Thoracic aorta (tissue), 2 donors: ENCODE results near the gene CYB5A. TPM values are rescaled to one million over a fixed set of nuclear protein-coding genes. Genes with fewer than 3 reads are reported as not detected.

Experiments
- ATAC-seq: fragments of 150-250 bp; one replicate; pipeline ENCODE4 v1.8.0; 2017; ENCODE audit warnings: low read depth; ENCODE audit not compliant: insufficient number of reproducible peaks, low FRiP score
- DNase-seq: peaks from one replicate; pipeline ENCODE4 v3.0.0-alpha.2; 2020; ENCODE audit warnings: low spot score
- H3K27ac ChIP-seq, 2 donors: fragments of 200-600 bp; sonication (generic); 1 replicate in 1 of 2; 2 replicates in 1 of 2; pipeline ENCODE4 v1.5.1; 2016; ENCODE audit warnings: mild to moderate bottlenecking in 2 of 2, moderate library complexity in 2 of 2
- H3K27me3 ChIP-seq: fragments of 200-600 bp; sonication (generic); replicated peaks from 2 replicates; pipeline ENCODE4 v1.6.0; 2016; ENCODE audit warnings: mild to moderate bottlenecking; ENCODE audit not compliant: insufficient read depth
- H3K36me3 ChIP-seq: fragments of 200-600 bp; sonication (generic); one replicate; pipeline ENCODE4 v1.5.1; 2016
- H3K4me1 ChIP-seq, 2 donors: fragments of 200-600 bp; sonication (generic); 1 replicate in 1 of 2; 2 replicates in 1 of 2; pipeline versions ENCODE4 v1.5.1 to v1.6.0; 2016; ENCODE audit warnings: low read depth in 2 of 2, mild to moderate bottlenecking in 1 of 2; ENCODE audit not compliant: control insufficient read depth in 1 of 2
- H3K4me3 ChIP-seq: fragments of 200-600 bp; sonication (generic); 2 replicates; pipeline ENCODE4 v1.5.1; 2016; ENCODE audit warnings: mild to moderate bottlenecking
- H3K9me3 ChIP-seq: fragments of 200-600 bp; sonication (generic); 2 replicates; pipeline ENCODE4 v1.5.1; 2016
- total RNA-seq, 2 donors: library from RNA; depleted of rRNA; stranded (reverse); fragments of >200 nt; gene quantifications; one replicate each; pipeline versions ENCODE4 v1.1.0 to v1.2.3, GENCODE V29; 2016
- TF ChIP-seq, protein P1 (sequence below): fragments of 200-600 bp; sonication (generic); IDR thresholded peaks from one replicate; pipeline ENCODE4 v1.5.1; 2019; ENCODE audit warnings: antibody characterized with exemption

Gene CYB5A
- total RNA-seq, 2 donors from 2014 or later: 57.0 to 121 TPM

DNA sequence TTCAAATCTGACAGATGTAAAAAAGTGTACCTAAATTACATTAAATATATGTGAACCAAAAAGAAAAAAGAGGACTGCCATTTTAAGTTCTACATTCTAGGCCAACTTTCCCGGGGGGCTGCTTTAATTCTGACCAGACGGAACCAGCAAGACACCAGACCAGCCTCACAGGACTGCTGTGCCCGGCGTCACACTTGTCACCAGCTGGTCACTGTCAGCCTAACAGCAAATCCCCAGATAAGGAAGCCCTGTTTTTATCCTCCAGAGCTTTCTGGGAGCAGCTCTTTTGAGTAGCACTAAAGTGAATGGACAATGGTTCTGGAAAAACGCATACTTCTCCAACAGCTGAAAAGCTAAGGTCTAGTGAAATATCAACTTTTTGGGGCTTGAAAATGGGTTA, 35.6 kb downstream of the CYB5A start:
- no peak overlapping the region for H3K27ac ChIP-seq
- no peaks in the 10 kb centered on the region for H3K36me3 ChIP-seq
- TF ChIP-seq, protein P1, sequence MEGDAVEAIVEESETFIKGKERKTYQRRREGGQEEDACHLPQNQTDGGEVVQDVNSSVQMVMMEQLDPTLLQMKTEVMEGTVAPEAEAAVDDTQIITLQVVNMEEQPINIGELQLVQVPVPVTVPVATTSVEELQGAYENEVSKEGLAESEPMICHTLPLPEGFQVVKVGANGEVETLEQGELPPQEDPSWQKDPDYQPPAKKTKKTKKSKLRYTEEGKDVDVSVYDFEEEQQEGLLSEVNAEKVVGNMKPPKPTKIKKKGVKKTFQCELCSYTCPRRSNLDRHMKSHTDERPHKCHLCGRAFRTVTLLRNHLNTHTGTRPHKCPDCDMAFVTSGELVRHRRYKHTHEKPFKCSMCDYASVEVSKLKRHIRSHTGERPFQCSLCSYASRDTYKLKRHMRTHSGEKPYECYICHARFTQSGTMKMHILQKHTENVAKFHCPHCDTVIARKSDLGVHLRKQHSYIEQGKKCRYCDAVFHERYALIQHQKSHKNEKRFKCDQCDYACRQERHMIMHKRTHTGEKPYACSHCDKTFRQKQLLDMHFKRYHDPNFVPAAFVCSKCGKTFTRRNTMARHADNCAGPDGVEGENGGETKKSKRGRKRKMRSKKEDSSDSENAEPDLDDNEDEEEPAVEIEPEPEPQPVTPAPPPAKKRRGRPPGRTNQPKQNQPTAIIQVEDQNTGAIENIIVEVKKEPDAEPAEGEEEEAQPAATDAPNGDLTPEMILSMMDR: no peak
- H3K4me1 ChIP-seq: peaks cover 9 to 10% of the 10 kb centered on the region in 2 donors
- no peaks in the 10 kb centered on the region for H3K27me3 ChIP-seq
- no peaks in the 10 kb centered on the region for H3K9me3 ChIP-seq
- DNase-seq (no peak), ATAC-seq (no peak)
- H3K4me3 ChIP-seq: no peak overlapping the region

DNA sequence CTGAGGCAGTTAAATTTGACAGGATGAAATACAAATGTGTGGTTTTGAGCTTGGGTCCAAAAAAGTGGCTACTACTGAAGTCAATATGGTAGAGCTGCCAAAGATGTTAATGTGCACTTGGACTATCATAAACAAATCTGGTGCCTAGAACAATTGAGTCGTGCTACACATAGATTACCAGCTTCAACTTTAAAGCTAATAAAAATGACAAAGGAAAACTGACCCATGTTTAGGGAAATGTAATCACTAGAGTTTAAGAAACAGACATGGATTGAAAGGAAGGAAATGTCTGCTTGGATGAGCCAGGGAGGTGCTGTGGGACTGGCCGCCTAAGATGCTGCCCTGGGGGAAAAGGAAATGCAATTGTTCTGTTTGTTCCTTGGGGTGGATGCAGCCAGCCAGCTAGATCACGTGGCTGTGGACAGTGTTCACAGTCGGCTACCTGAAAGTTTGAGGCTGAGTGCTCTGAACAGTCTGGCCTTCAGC, 36.6 kb downstream of the CYB5A start:
- no peak overlapping the region for H3K4me3 ChIP-seq
- ATAC-seq (no peak), DNase-seq (no peak)
- H3K27me3 ChIP-seq: no peaks in the 10 kb centered on the region
- TF ChIP-seq, protein P1: no peak
- peaks cover 10 to 11% of the 10 kb centered on the region in 2 donors for H3K4me1 ChIP-seq
- no peaks in the 10 kb centered on the region for H3K9me3 ChIP-seq
- H3K27ac ChIP-seq: no peak overlapping the region
- peaks cover under 1% of the 10 kb centered on the region for H3K36me3 ChIP-seq

DNA sequence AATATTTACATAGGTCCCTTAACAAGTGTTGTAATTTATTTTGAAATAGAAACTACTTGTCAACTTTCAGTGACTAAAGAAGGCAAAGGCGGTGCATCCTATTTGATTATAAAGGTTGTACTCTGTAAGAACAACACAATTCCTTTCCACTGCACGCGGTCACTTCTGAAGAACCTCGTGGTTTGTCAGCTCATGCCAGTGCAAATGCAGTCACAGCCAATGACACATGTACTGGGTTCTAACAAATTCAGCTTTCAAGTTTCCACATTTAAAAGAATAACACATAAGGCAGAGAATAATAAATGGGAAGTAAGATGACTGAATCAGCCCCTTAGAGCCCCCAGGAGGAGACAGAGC, 39.7 kb downstream of the CYB5A start:
- H3K4me1 ChIP-seq: peaks cover 10 to 11% of the 10 kb centered on the region in 2 donors
- DNase-seq: no peak
- no peaks in the 10 kb centered on the region for H3K27me3 ChIP-seq
- H3K27ac ChIP-seq: no peak overlapping the region
- no peak overlapping the region for H3K4me3 ChIP-seq
- peaks cover 3% of the 10 kb centered on the region for H3K36me3 ChIP-seq
- H3K9me3 ChIP-seq: no peaks in the 10 kb centered on the region
- TF ChIP-seq, protein P1: no peak
- no peak for ATAC-seq

DNA sequence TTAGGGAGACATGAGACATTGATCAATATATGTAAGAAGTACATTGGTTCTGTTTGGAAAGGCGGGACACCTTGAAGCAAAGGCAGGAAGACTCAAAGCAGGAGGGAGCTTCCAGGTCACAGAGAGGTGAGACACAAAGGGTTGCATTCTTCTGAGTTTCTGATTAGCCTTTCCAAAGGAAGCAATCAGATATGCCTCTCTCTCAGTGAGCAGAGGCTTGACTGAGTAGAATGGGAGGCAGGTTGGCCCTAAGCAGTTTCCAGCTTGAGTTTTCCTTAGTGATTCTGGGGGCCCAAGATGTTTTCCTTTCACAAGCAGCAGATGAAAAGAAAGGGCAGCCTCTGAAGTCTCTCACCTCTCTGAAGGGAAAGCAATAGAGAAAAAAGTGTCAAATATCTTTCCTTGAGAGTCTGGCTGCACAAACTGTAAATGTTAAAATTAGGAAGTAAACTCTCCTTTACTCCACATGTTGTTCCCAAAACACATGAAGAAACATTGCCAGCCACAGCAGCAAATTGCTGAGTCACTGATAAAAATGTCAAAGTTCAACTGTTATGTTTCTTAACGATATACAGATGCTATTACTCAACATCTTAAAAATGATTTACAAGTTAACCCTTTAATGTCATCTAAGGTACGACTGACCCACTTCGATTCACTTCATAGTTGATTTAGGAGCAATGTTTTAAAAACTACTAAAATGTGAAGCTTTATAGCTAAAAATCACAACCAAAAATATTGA, 40.3 kb downstream of the CYB5A start:
- Histone ChIP-seq H3K27me3 (no peaks in the 10 kb centered on the region), H3K4me3 (no peak overlapping the region), H3K27ac (no peak overlapping the region), H3K9me3 (no peaks in the 10 kb centered on the region), H3K36me3 (peaks cover 3% of the 10 kb centered on the region), H3K4me1 (peaks cover 10 to 11% of the 10 kb centered on the region in 2 donors)
- no peak for ATAC-seq
- DNase-seq: no peak
- TF ChIP-seq, protein P1: no peak

DNA sequence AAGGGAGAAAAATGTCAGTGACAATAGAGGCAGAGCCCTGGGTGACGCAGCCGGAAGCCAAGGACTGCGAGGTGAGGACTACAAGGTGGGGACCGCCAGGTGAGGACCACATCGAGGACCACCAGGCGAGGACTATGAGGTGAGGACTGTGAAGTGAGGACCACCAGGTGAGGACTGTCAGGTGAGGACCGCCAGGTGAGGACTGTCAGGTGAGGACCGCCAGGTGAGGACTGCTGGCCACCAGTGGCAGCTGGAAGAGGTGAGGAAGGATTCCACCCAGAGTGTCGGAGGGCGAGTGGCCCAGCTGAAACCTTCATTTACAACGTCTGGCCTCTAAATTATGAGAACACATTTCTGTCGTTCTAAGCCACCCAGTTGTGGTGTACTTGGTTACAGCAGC, 41.6 kb downstream of the CYB5A start:
- Histone ChIP-seq H3K9me3 (no peaks in the 10 kb centered on the region), H3K4me3 (no peak overlapping the region), H3K36me3 (peaks cover 3% of the 10 kb centered on the region), H3K27me3 (no peaks in the 10 kb centered on the region), H3K4me1 (peaks cover 10 to 11% of the 10 kb centered on the region in 2 donors), H3K27ac (no peak overlapping the region)
- ATAC-seq (no peak), DNase-seq (no peak)
- TF ChIP-seq, protein P1: no peak
